ENCODE data around the gene MEI1. TPM values are rescaled to one million over a fixed set of nuclear protein-coding genes. Genes with fewer than 3 reads are reported as not detected.
A peak's percentile ranks its signal among the peaks of the same experiment; 100 is the strongest.

The MEI1 gene
- total RNA-seq, 2 experiments from 2014 or later = 27.7 to 28.4 TPM

DNA sequence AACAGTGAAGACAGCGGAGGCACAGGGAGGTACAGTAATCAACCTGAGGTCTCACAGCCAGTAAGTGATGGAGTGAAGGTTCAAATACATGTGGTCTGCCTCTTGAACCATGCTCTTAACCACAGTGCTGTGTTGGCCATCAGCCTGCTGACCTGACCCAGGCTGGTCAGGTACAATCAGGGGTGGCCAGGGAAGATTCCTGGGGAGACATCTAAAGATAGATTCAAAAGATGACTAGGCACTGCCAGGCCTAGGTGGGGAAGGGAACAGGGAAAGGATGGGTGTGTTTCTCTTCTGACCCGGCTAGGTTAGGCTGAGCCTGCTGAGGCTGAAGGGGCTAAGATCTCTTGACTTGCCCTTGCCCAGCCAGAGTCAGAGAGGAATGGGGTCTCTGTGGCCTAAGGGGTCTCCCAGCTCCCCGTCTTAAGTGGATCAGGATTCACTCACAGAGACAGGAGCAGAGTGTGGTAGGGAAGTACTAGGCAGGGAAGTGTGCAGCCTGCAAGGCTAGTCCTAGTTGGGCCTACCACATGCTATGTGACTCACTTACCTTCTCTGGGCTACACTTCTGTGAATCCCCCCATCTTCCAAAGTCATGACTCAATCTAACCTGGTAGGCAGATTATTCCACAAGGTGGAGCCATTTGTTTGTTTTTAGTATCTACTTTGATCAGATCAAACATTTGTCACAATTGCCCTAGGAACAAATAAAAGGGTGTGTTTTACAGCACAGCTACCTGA lies 123.2 kb downstream of the MEI1 start:
- Mint-ChIP-seq H3K4me1 (ENCODE audit: low read depth) (peaks cover 29% of the 10 kb centered on the region), H3K27me3 (no peaks in the 10 kb centered on the region), H3K4me3 (no peak overlapping the region), H3K27ac (peak overlapping the region; percentile 84), H3K36me3 (ENCODE audit: low read depth) (peaks cover 13% of the 10 kb centered on the region), H3K9me3 (no peaks in the 10 kb centered on the region)
- ChIA-PET POLR2A (interaction anchor here (0.7 to 3.2 kb wide), 9 partner anchors 8 to 121 kb away, joined by 3 to 11 read pairs (median 4); partner anchors contain the start of gene SREBF2), CTCF (interaction anchor here (0.7 to 2.4 kb wide), 12 partner anchors 20 to 125 kb away, joined by 3 to 10 read pairs (median 4); partner anchors contain the start of gene CENPM)
- TF ChIP-seq, protein P1, sequence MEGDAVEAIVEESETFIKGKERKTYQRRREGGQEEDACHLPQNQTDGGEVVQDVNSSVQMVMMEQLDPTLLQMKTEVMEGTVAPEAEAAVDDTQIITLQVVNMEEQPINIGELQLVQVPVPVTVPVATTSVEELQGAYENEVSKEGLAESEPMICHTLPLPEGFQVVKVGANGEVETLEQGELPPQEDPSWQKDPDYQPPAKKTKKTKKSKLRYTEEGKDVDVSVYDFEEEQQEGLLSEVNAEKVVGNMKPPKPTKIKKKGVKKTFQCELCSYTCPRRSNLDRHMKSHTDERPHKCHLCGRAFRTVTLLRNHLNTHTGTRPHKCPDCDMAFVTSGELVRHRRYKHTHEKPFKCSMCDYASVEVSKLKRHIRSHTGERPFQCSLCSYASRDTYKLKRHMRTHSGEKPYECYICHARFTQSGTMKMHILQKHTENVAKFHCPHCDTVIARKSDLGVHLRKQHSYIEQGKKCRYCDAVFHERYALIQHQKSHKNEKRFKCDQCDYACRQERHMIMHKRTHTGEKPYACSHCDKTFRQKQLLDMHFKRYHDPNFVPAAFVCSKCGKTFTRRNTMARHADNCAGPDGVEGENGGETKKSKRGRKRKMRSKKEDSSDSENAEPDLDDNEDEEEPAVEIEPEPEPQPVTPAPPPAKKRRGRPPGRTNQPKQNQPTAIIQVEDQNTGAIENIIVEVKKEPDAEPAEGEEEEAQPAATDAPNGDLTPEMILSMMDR (IDR thresholded peaks at IDR 0.05) = peak; percentile 73
- intact Hi-C loops (cut with micrococcal nuclease) = no loop called here
- peak; percentile 65 for DNase-seq
- peak; percentile 99 for ATAC-seq

DNA sequence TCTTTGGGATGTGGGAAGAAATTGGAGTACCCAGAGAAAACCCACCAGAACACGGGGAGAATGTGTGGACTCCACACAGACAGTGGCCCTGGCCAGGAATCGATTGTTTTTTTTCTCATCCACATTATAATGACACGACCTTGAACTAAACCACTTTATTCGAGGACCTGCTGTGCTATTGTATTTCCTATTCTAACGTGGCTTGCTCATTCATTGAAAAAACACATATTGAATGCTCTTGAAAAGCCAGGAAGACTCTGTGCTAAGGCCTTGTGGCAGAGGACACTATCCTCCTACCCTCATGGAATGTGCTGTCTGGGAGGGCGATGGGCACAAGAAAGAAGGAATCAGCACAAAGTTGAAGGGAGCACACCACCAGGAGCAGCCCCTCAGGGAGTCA lies 124.5 kb downstream of the MEI1 start:
- ChIA-PET POLR2A (no interaction called here), CTCF (interaction anchor here (3.2 kb wide), 1 partner anchor 117 kb away, joined by 12 read pairs; no protein-coding TSS in a partner anchor)
- peak overlapping the region; percentile 52 for H3K27ac Mint-ChIP-seq
- no peak for DNase-seq
- no peaks in the 10 kb centered on the region for H3K27me3 Mint-ChIP-seq
- peaks cover 13% of the 10 kb centered on the region for H3K36me3 Mint-ChIP-seq (ENCODE audit: low read depth)
- no peaks in the 10 kb centered on the region for H3K9me3 Mint-ChIP-seq
- no peak overlapping the region for H3K4me3 Mint-ChIP-seq
- no peak for ATAC-seq
- TF ChIP-seq, protein P1 (IDR thresholded peaks at IDR 0.05) = no peak
- H3K4me1 Mint-ChIP-seq (ENCODE audit: low read depth) = peaks cover 31% of the 10 kb centered on the region
- intact Hi-C loops (cut with micrococcal nuclease) = no loop called here

DNA sequence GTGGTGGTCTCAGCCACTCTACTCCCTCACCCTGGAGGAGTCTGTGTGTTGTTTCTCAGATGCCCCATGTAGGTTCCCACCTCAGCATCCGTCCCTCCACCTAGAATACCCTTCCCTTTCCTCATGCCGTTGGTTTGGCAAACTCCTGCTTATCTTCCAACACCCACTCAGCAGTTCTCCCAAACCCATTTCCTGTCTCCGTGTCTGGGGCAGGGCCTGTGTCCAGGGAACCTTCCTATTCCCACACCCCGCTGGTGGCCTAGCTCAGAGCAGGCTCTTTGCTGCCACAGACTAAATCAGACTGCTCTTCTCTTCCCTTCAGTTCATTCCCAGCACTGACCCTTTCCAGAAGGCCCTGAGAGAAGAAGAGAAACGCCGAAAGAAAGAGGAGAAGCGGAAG lies 126.1 kb downstream of the MEI1 start:
- TF ChIP-seq, protein P1 (IDR thresholded peaks at IDR 0.05) = no peak
- no peaks in the 10 kb centered on the region for H3K9me3 Mint-ChIP-seq
- H3K4me1 Mint-ChIP-seq (ENCODE audit: low read depth) = peaks cover 39% of the 10 kb centered on the region
- intact Hi-C loops (cut with micrococcal nuclease) = loop anchor here (5.0 kb wide), 1 partner anchor 117 kb away; no protein-coding TSS in a partner anchor
- H3K4me3 Mint-ChIP-seq = no peak overlapping the region
- CTCF ChIA-PET = interaction anchor here (1.5 to 8.4 kb wide), 4 partner anchors 33 to 116 kb away, joined by 3 to 38 read pairs (median 8); partner anchors contain the start of gene TNFRSF13C
- DNase-seq (no peak), ATAC-seq (no peak)
- no peaks in the 10 kb centered on the region for H3K27me3 Mint-ChIP-seq
- POLR2A ChIA-PET = interaction anchor here (1.3 to 2.5 kb wide), 4 partner anchors 14 to 115 kb away, joined by 3 to 7 read pairs (median 6); partner anchors contain the start of gene CCDC134
- H3K27ac Mint-ChIP-seq = peak overlapping the region; percentile 65
- H3K36me3 Mint-ChIP-seq (ENCODE audit: low read depth) = peaks cover 21% of the 10 kb centered on the region

DNA sequence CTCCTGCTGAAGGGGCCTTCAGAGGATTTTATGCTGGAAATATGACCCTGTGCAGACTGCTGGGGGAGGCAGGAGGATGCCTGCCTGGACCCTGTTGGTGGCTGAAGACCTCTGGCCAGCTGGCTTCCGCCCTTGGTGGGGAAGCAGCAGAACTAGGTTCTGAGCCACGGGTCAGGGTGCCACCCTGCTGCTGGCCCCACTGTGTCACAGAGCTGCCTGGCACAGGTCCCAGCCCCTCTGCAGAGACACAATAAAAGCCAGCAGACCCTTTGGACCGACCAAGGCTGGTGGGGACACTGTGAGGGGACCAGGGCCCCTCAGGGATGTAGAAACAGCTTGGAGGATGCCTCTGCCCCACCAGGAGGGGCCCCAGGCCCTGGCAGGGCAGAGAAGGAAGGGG lies 126.7 kb downstream of the MEI1 start:
- Mint-ChIP-seq H3K9me3 (no peaks in the 10 kb centered on the region), H3K4me1 (ENCODE audit: low read depth) (peaks cover 42% of the 10 kb centered on the region), H3K27ac (no peak overlapping the region), H3K4me3 (no peak overlapping the region), H3K27me3 (no peaks in the 10 kb centered on the region), H3K36me3 (ENCODE audit: low read depth) (peaks cover 23% of the 10 kb centered on the region)
- TF ChIP-seq, protein P1 (IDR thresholded peaks at IDR 0.05) = no peak
- POLR2A ChIA-PET = interaction anchor here (0.7 to 2.5 kb wide), 9 partner anchors 8 to 114 kb away, joined by 3 to 7 read pairs (median 3); partner anchors contain the start of gene CCDC134
- CTCF ChIA-PET = interaction anchor here (1.5 to 8.4 kb wide), 5 partner anchors 32 to 115 kb away, joined by 3 to 38 read pairs (median 7); partner anchors contain the start of gene TNFRSF13C
- DNase-seq (no peak), ATAC-seq (no peak)
- intact Hi-C loops (cut with micrococcal nuclease) = loop anchor here (5.0 kb wide), 1 partner anchor 116 kb away; no protein-coding TSS in a partner anchor

Data from activated CD8-positive, alpha-beta T cell treated with anti-CD3 and anti-CD28 coated beads for 36 hours (primary cell).